Measurements from ENCODE around the gene HCN4. TPM values are rescaled to one million over a fixed set of nuclear protein-coding genes. Genes with fewer than 3 reads are reported as not detected.

Gene HCN4
- total RNA-seq, 1 donor from 2014 or later, result 17.0 TPM

DNA sequence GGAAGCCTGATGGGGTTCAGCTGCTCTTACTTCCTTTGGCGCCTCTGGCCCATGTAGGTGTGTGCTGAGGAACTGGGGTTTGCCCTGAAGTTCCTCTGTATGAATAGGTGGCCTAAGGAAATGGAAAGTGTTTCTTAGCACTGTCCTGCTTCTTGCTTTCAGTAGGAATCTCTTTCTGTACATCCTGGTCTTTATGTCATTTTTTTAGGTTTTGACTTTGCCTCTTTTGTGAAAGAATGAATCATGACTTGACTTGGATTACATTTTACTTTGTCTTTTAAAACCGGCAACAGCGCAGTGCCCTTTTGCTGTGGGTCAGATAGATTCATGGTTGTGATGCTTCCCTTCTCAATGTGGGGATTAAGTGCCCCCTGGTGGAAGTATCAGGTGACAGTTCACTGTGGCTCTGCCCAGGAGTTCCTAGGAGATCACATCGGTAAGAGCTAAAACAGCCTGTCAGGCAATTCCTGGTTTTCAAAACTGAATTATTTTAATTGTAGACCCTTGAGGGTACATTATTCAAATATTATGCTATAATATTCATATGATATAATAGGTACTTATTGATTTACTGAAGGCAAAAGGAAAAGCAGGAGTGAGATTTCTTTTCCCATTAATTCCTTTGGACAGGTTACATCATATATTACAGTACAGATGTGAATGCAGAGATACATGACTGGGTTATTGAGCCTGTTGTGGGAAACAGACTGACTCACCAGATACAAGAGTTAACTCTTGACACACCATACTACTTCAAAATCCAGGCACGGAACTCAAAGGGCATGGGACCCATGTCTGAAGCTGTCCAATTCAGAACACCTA lies 95.4 kb downstream of the HCN4 start:
- H3K4me1 Mint-ChIP-seq (ENCODE audit: low read depth, unreplicated experiment), result no peaks in the 10 kb centered on the region
- peak; percentile 51 for DNase-seq
- H3K27me3 Mint-ChIP-seq (ENCODE audit: unreplicated experiment), result no peaks in the 10 kb centered on the region
- TF ChIP-seq, protein P1, sequence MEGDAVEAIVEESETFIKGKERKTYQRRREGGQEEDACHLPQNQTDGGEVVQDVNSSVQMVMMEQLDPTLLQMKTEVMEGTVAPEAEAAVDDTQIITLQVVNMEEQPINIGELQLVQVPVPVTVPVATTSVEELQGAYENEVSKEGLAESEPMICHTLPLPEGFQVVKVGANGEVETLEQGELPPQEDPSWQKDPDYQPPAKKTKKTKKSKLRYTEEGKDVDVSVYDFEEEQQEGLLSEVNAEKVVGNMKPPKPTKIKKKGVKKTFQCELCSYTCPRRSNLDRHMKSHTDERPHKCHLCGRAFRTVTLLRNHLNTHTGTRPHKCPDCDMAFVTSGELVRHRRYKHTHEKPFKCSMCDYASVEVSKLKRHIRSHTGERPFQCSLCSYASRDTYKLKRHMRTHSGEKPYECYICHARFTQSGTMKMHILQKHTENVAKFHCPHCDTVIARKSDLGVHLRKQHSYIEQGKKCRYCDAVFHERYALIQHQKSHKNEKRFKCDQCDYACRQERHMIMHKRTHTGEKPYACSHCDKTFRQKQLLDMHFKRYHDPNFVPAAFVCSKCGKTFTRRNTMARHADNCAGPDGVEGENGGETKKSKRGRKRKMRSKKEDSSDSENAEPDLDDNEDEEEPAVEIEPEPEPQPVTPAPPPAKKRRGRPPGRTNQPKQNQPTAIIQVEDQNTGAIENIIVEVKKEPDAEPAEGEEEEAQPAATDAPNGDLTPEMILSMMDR (IDR thresholded peaks at IDR 0.05; ENCODE audit: partially characterized antibody, unreplicated experiment), result peak; percentile 76
- no peaks in the 10 kb centered on the region for H3K36me3 Mint-ChIP-seq (ENCODE audit: unreplicated experiment)
- no peak overlapping the region for H3K4me3 Mint-ChIP-seq (ENCODE audit: unreplicated experiment)
- H3K9me3 Mint-ChIP-seq (ENCODE audit: unreplicated experiment), result no peaks in the 10 kb centered on the region
- no peak overlapping the region for H3K27ac Mint-ChIP-seq (ENCODE audit: unreplicated experiment)

DNA sequence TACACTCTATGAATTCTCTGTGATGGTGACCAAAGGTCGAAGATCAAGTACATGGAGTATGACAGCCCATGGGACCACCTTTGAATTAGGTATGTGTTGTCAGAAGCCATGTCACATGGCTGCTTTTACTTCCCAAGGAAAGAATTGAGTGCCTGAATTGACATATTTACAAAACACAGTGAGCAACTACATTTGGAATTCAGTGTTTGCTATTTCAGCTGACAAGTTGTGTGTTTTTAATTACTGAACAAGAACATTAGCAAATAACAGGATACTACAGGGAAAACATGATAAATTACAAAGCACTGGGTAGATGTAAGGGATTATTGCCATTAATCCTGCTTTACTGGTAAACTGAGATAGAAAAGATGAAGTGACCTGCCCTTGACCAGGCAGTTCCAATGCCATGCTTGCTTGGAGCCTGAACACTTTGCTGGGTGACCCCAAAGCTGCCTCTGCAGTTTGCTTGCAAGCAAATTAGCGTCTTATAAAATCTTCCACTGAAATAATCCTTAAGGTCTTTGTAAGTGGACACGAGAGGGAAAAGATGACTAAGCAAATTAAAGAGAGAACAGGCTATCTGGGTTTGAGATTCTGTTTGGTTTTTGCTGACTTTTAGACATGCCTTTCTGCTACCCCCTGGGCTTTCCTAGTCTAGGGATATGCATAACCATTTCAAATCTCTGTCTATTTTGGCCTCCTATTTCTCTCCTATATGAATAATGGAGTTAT lies 98.2 kb downstream of the HCN4 start:
- Mint-ChIP-seq H3K27ac (ENCODE audit: unreplicated experiment) (no peak overlapping the region), H3K27me3 (ENCODE audit: unreplicated experiment) (no peaks in the 10 kb centered on the region), H3K9me3 (ENCODE audit: unreplicated experiment) (no peaks in the 10 kb centered on the region), H3K4me1 (ENCODE audit: low read depth, unreplicated experiment) (no peaks in the 10 kb centered on the region), H3K4me3 (ENCODE audit: unreplicated experiment) (no peak overlapping the region), H3K36me3 (ENCODE audit: unreplicated experiment) (no peaks in the 10 kb centered on the region)
- no peak for DNase-seq
- TF ChIP-seq, protein P1 (IDR thresholded peaks at IDR 0.05; ENCODE audit: partially characterized antibody, unreplicated experiment), result no peak

Other genes starting within 250 kb of the HCN4 start
- gene REC114, start 74.2 kb upstream of the HCN4 start, total RNA-seq (ENCODE audit: unreplicated experiment), result not detected